GM15510 (cell line): ENCODE data around the gene MAP2K5.

Experiments used
- POLR2A ChIP-seq: IDR thresholded peaks from 3 replicates; pipeline ENCODE4 v1.6.1; 2011; ENCODE audit warnings: borderline replicate concordance; ENCODE audit not compliant: insufficient read length; ENCODE audit errors: extremely low read depth

MAP2K5 gene

GRCh38 chr15:67832897-67833709 is 290.6 kb downstream of the MAP2K5 start:
- TF ChIP-seq POLR2A: no peak

GRCh38 chr15:67833710-67834511 is 291.4 kb downstream of the MAP2K5 start:
- TF ChIP-seq POLR2A: no peak

- TF ChIP-seq POLR2A: no peak
These were observed 292.2 kb downstream of the MAP2K5 start for GRCh38 chr15:67834581-67835296.

- TF ChIP-seq POLR2A: no peak
These were observed 293.0 kb downstream of the MAP2K5 start for GRCh38 chr15:67835297-67836133.

- no peak for TF ChIP-seq POLR2A
These were observed 293.6 kb downstream of the MAP2K5 start for GRCh38 chr15:67836134-67836455.

GRCh38 chr15:67836477-67836876 is 294.0 kb downstream of the MAP2K5 start:
- TF ChIP-seq POLR2A: no peak

- TF ChIP-seq POLR2A: no peak
These were observed 294.5 kb downstream of the MAP2K5 start for GRCh38 chr15:67836955-67837354.

- TF ChIP-seq POLR2A: no peak
These were observed 296.4 kb downstream of the MAP2K5 start for GRCh38 chr15:67838789-67839332.

- TF ChIP-seq POLR2A: no peak
These were observed 297.0 kb downstream of the MAP2K5 start for GRCh38 chr15:67839499-67839928.

GRCh38 chr15:67839929-67840748 is 297.6 kb downstream of the MAP2K5 start, which contains the start of gene RNU6-1:
TSS of gene RNU6-1 (minus strand) at chr15:67840045.
- TF ChIP-seq POLR2A: peak; percentile 90

GRCh38 chr15:67840749-67841512 is 298.4 kb downstream of the MAP2K5 start:
- no peak for TF ChIP-seq POLR2A

- no peak for TF ChIP-seq POLR2A
These were observed 298.9 kb downstream of the MAP2K5 start for GRCh38 chr15:67841513-67841762.

GRCh38 chr15:67843092-67843501 is 300.6 kb downstream of the MAP2K5 start:
- no peak for TF ChIP-seq POLR2A
